Raji (cell line): ENCODE measurements around the gene INAFM1.

Experiments
- POLR2A ChIP-seq: IDR thresholded peaks from 2 replicates; pipeline ENCODE4 v1.6.1; 2011; ENCODE audit warnings: low read depth, low read length, control low read depth; ENCODE audit not compliant: insufficient read depth

INAFM1 gene

DNA sequence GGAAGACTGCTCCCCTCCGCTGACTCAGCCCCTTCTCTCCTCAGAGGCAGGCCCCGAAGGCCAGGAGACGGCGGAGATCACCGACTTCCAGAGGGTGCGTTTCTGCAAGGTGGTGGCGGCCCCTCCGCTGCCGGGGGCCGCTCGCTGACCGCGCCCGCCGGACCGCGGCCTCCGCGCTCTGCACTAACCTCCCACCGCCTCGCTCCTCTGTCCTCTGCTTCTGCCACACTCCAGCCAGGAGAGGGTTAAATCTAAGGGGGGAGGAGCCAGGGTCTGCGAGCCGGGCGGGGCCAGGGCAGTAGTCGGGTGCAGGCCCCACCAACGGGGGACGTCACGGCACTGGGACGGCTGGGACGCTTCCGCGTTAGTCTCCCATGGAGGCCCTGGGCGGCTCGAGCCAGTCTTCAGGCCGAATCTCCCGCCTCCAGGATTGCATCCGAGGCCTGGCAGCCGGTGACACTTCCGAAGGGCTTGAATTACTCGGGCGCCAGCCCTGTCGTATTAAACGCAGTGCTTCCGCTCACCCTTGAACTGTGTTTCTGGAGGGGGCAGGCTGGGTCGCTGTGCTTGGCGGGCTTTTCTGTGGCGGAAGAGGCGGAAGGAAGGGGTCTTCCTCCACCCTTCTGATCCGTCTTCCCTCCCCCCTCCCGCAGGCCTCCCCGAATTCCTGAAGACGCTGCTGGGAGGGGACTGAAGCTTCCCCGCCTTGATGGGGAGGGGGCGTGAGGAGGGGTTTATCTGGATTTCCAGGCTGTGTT, 1.2 kb upstream of the INAFM1 start:
- peak; percentile 79 for TF ChIP-seq POLR2A

DNA sequence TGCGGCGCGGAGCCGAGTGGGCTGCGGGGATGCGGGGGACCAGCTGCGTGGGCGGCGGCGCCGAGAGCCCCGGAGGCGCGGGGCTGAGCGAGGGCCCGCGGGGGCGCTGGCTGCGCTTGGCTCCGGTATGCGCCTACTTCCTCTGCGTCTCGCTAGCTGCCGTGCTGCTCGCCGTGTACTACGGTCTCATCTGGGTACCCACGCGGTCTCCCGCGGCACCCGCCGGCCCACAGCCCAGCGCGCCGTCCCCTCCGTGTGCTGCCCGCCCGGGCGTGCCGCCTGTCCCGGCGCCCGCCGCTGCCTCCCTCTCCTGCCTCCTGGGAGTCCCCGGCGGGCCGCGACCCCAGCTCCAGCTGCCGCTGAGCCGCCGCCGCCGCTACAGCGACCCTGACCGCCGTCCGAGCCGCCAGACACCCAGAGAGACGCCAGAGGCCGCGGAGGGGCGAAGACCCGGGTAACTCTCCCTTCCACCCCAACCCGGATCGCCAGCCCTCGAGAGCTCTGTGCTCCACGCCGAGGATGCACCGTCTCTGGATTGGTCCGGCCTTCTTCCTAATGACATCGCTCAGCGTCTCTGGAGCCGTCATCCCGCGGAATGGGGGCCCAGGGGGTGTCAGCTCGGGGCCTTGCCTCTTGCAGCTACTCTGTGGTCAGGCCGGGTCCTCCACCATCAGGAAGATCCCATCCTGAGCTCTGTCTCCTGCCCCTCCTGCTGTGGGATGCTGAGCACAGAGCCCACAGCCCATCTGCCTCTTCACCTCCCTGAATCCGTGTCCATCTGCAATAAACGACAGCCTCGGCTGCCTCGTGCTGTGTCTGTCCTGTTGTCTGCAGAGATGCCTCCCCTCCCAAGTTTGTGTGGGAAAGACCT, 441 bp downstream of the INAFM1 start:
- TF ChIP-seq POLR2A = no peak

DNA sequence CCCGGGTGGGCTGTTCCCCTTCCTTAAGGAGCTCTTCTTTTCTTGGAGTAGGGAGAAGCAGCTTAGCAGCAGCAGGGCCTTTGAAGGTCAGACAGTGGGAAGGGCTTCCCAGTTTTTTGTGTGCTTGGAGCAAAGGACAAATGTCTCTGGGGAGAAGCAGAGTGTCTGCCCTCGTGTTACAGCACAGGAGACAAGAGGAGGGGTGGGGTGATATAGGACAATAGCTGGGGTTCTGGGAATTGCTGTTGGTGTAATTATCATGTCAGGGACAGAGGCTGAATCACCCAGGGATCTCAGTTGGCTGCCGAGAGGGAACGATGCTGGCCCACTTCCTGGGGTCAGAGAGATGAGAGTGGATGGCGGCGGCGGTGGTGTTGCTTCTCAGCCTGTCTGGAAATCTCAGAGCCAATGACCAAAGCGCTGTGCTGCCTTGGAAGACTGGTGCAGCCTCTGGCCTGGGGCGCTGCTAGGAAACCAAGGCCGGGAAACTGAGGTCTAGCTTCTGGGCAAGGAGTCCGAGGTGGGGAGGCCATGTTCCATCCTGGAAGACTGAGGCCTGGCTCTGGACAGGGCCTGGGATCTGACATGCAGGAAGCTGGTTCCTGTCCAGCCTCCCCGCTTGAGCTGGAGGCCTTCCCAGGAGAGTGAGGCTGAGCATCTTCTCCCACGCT, 1.2 kb downstream of the INAFM1 start:
- no peak for TF ChIP-seq POLR2A

DNA sequence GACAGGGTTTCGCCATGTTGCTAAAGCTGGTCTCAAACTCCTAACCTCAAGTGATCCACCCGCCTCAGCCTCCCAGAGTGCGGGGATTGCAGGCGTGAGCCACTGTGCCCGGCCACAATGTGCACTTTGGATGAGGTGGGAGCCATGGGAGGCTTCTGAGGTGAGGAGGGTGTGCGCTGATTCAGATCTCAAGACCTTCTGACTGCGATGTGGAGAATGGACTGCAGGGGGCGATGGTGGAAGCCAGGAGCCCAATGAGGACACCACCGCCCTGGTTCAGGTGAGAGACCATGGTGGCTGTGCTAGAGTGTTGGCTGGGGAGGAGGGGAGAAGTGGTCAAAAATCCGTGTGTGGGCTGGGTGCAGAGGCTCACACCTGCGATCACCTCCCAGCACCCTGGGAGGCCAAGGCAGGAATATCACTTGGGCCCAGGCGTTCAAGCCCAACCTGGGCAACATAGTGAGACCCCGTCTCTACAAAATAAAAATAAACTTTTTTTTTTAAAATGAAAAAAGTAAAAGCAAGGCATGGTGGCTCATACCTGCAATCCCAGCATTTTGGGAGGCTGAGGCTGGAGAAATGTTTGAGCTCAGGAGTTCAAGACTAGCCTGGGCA, 5.6 kb downstream of the INAFM1 start:
- TF ChIP-seq POLR2A = no peak

DNA sequence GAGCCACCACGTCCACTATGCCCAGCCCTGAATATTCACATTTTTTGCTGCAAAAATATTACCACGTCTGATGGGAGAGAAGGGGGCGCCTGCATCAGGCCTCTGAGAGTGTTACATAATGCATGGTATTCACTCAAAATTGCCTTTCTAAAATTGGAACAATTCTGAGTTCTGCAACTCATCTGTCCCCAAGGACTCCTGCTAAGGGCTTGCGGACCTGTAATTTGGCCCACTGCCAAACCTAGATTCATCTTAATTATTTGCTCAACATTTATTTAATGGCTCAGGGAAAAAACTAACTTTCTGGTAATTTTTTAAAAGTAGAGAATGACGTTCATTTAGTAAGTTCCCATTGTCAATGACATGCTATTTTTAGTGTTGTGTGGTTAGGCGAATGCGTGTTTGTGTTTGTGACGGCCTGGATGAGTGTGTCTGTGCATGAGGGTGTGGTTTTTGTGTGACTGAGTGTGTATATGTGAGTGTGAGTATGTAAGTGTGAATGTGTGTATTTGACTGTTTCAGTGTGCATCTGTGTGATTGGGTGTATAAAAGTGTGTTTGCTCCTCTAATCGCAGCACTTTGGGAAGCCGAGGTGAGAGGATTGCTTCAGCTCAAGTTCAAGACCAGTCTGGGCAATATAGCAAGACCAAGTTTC, 8.8 kb downstream of the INAFM1 start:
- TF ChIP-seq POLR2A = no peak

DNA sequence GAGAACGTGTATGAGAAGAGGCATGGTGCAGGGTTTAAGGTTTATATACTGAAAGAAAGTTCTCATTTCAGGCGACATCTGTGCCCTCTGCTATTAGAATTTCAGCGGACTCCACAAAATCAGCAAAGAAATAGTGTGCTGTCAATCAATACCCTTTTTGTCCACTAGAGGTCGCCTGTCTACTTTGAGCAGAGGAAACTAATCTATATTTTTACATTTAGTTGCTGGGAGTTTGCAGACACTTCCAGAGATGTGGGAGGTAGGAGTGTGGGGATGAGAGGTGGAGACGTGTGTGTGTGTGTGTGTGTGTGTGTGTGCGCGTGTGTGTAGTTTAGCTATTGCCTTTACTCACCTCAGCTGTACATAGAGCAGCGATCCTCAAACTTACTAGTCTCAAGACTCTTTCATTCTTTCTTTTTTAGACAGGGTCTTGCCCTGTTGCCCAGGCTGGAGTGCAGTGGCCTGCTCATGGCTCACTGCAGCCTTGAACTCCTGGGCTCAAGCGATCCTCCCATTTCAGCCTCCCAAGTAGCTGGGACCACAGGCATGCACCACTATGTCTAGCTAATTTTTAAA, 9.7 kb downstream of the INAFM1 start:
- TF ChIP-seq POLR2A = no peak

DNA sequence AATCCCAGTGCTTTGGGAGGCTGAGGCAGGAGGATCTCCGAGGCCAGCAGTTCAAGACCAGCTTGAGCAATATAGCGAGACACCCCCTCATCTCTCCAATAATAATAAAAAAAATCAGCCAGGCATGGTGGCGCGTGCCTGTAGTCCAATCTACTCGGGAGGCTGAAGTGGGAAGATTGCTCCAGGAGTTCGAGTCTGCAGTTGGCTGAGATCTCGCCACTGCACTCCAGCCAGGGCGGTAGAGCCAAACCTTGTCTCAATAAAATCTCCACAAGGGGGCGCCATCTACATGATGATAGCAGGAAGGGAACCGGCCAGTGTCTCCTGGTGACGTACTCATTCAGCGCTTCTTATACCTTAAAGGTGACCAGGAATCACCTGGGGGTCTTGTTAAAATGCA, 21.4 kb downstream of the INAFM1 start:
- no peak for TF ChIP-seq POLR2A

DNA sequence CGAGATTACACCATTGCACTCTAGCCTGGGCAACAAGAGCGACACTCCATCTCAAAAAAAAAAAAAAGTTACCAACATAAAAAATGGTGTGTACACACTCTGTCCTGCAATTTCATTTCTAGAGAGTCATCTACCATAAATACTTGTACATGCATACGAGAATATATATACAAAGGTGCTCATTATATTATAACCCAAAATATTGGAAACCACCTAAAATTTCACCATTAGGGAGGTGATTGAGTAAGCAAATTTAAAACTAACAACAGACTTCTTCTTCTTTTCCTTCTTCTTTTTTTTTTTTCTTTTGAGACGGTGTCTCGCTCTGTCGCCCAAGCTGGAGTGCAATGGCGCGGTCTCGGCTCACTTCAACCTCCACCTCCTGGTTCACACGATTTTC, 27.6 kb downstream of the INAFM1 start:
- TF ChIP-seq POLR2A = no peak

DNA sequence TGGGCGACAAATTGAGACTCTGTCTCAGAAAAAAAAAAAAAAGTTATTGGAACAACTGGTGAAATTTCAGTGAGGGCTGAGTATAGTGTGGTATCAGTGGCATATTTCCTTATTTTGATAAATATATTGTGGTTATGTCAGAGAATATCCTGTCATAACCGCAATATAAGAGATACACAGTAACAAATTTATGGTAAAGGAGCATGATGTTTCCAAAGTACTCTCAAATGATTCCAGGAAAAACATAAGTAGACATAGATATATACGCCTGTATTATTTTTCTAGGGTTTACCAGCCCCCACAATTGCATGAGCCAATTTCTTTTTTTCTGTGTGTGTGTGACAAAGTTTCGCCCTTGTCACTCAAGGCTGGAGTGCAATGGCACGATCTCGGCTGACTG, 29.3 kb downstream of the INAFM1 start:
- TF ChIP-seq POLR2A = no peak

DNA sequence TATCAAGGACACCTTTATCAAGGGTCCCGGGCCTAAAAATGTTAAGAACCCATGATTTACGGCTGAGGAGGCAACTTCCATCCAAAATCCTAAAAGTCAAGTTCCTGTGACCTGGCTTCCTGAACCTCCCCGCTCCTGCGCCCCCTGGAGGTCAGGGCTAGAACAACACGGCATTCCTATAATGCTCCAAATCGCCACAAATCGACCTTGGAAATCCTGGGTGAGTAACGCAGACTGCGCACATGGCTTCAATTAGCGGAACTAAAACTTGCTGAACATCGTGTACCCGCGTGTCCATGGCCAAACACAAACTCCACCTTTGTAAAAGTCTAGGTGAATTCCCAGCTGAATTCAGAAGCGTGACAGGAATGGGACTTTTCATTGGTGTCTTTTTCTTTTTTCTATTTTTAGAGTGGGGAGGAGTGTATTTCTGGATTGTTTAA, 30.6 kb downstream of the INAFM1 start:
- TF ChIP-seq POLR2A = no peak

DNA sequence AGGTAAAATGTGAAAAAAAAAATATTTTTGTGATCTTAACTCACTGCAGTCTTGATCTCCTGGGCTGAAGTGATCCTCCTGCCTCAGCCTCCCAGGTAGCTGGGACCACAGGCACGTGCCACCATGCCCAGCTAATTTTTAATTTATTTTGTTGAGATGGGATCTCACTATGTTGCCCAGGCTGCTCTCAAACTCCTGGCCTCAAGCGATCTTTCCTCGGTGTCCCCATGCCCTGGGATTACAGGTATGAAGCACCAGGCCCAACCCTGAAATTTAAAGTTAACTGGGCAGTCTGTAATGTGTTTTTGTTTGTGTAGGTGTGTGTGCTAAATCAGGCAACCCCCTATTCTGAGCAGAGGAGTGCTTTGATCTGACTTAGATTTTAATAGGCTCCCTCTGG, 31.6 kb downstream of the INAFM1 start:
- no peak for TF ChIP-seq POLR2A

DNA sequence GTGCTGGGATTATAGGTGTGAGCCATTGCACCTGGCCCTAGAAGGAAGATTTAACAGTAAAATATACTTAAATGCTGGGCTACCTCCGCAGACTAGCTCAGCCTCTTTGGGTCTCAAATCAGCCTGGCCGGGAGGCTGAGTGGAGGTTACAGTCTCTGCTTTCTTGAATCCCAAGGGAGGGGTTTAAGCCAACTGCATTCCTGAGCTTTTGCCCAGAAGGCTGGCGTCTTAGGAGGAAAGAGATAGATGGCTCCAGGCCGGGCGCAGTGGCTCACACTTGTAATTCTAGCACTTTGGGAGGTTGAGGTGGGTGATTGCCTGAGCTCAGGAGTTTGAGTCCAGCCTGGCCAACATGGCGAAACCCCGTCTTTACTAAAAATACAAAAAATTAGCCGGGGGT, 34.4 kb downstream of the INAFM1 start:
- TF ChIP-seq POLR2A = no peak

DNA sequence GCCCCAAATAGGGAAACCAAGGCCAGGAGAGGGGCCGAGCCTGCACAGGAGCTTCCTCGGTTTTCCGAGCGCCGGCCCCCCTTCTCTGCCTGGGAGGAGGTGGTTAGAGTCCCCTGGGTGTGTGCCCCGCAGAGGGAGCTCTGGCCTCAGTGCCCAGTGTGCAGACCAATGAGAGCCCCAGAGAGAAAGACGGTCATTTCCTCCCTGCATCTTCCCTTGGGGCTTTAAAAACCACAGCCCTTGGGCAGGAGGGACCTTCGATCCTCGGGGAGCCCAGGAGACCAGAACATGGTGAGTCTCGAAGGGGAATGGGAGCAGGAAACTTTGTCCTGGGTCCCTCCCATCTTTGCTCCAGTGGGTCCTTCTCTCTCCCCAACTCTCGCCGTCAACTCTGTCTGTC, 34.9 kb downstream of the INAFM1 start, which contains the start of gene C5AR1:
TSS of gene C5AR1 (plus strand) at position 254 of the 400 bp plus-strand sequence. CDS start at position 289, 35 bp downstream.
- TF ChIP-seq POLR2A = no peak

DNA sequence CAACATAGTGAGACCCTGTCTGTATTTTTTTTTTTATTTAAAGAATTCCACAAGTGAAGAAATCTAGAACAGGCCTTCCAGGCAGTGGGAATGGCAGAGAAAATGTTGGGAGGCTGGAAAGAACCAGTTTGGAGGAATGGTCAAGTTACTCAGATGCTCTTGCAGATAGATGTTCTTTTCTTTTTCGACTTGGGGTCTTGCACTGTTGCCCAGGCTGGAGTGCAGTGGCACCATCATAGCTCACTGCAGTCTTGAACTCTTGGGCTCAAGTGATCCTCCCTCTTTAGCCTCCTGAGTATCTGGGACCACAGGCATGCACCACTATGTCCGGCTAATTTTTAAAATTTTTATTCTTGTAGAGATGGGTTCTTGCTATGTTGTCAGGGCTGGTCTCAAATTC, 35.6 kb downstream of the INAFM1 start:
- no peak for TF ChIP-seq POLR2A
